GM12878 (cell line): ENCODE data around the gene HIKESHI. TPM values are rescaled to one million over a fixed set of nuclear protein-coding genes. Genes with fewer than 3 reads are reported as not detected.

ENCODE experiments used
- CEBPB ChIP-seq, 2 experiments: fragments of 150-350 bp in 1 of 2; IDR thresholded peaks; 2 replicates each; pipeline ENCODE4 v1.6.1; 2012 to 2014; ENCODE audit warnings: low read depth in 2 of 2, low read length in 2 of 2, borderline replicate concordance in 1 of 2, inconsistent platforms in 1 of 2
- EGR1 ChIP-seq, 2 experiments: IDR thresholded peaks; 1 replicate in 1 of 2; 2 replicates in 1 of 2; pipeline ENCODE4 v1.6.1; 2011 to 2012; ENCODE audit warnings: low read depth in 2 of 2, low read length in 2 of 2, borderline replicate concordance in 1 of 2, mild to moderate bottlenecking in 1 of 2, moderate library complexity in 1 of 2
- ETV6 ChIP-seq, 2 experiments: fragments of 450-650 bp in 1 of 2; IDR thresholded peaks in 1 of 2; conservative IDR thresholded peaks in 1 of 2; 2 replicates each; pipeline ENCODE4 v1.6.1; 2014; ENCODE audit warnings: antibody characterized with exemption in 1 of 2, borderline replicate concordance in 1 of 2, low read depth in 1 of 2, mild to moderate bottlenecking in 1 of 2, moderate library complexity in 1 of 2
- IKZF1 ChIP-seq: fragments of 450-650 bp; conservative IDR thresholded peaks from 2 replicates; pipeline ENCODE4 v1.6.1; 2017; ENCODE audit warnings: antibody characterized with exemption, mild to moderate bottlenecking
- JUNB ChIP-seq: IDR thresholded peaks from 2 replicates; pipeline ENCODE4 v1.6.1; 2016; ENCODE audit warnings: antibody characterized with exemption, mild to moderate bottlenecking
- MTA2 ChIP-seq: fragments of 450-650 bp; IDR thresholded peaks from 2 replicates; pipeline ENCODE4 v1.6.1; 2016; ENCODE audit warnings: low read depth, mild to moderate bottlenecking, moderate library complexity
- MTA3 ChIP-seq: IDR thresholded peaks from 2 replicates; pipeline ENCODE4 v1.6.1; 2012; ENCODE audit warnings: low read length, inconsistent platforms, borderline replicate concordance
- NR2F1 ChIP-seq: fragments of 450-650 bp; conservative IDR thresholded peaks from 2 replicates; pipeline ENCODE4 v1.6.1; 2017; ENCODE audit warnings: mild to moderate bottlenecking
- PML ChIP-seq: IDR thresholded peaks from 2 replicates; pipeline ENCODE4 v1.6.1; 2012; ENCODE audit warnings: low read length, inconsistent platforms
- POU2F2 ChIP-seq: IDR thresholded peaks from 3 replicates; pipeline ENCODE4 v1.6.1; 2011; ENCODE audit warnings: low read depth, mild to moderate bottlenecking, low read length, borderline replicate concordance
- RBBP5 ChIP-seq: fragments of 200-600 bp; sonication (generic); conservative IDR thresholded peaks from 2 replicates; pipeline ENCODE4 v1.6.1; 2016
- RUNX3 ChIP-seq: IDR thresholded peaks from 2 replicates; pipeline ENCODE4 v1.6.1; 2012; ENCODE audit warnings: low read length, inconsistent platforms
- polyA plus RNA-seq, 11 experiments: library from polyadenylated mRNA; depleted of rRNA in 4 of 11; unstranded in 6 of 11; stranded (reverse) in 5 of 11; fragments of >200 nt; fragmentation: Nextera tagmentation in 4 of 11; fragmentation: Illumina TruSeq in 1 of 11; extraction: Ambion mirVana in 4 of 11; extraction: Trizol in 1 of 11; gene quantifications; 1 replicate in 1 of 11; 2 replicates in 10 of 11; pipeline versions ENCODE4 v1.2.1 to v1.2.3, GENCODE V29; 2011 to 2016; ENCODE audit warnings: inconsistent platforms in 2 of 11, missing spikeins in 2 of 11, low read depth in 1 of 11
- total RNA-seq, 4 experiments: library from RNA; depleted of rRNA in 3 of 4; stranded (reverse); fragments of >200 nt in 3 of 4; fragmentation: Illumina TruSeq in 1 of 4; extraction: Trizol in 1 of 4; gene quantifications; 2 replicates each; pipeline versions ENCODE4 v1.2.1 to v1.2.3, GENCODE V29; 2013 to 2021
- TF ChIP-seq, protein P1 (sequence below): fragments of 450-650 bp; IDR thresholded peaks from 2 replicates; pipeline ENCODE4 v1.6.1; 2017; ENCODE audit warnings: borderline replicate concordance
- TF ChIP-seq, protein P2 (sequence below): fragments of 450-650 bp; IDR thresholded peaks from 2 replicates; pipeline ENCODE4 v1.6.1; 2016; ENCODE audit warnings: mild to moderate bottlenecking, moderate library complexity, borderline replicate concordance
- TF ChIP-seq, protein P3 (sequence below): fragments of 450-650 bp; IDR thresholded peaks from 2 replicates; pipeline ENCODE4 v1.6.1; 2017; ENCODE audit warnings: low read depth, mild to moderate bottlenecking, moderate library complexity
- TF ChIP-seq, protein P4 (sequence below): IDR thresholded peaks from 2 replicates; pipeline ENCODE4 v1.6.1; 2012; ENCODE audit warnings: low read length, inconsistent platforms
- TF ChIP-seq, protein P5 (sequence below): fragments of 450-650 bp; IDR thresholded peaks from 2 replicates; pipeline ENCODE4 v1.6.1; 2016; ENCODE audit warnings: mild to moderate bottlenecking
- TF ChIP-seq, protein P6 (sequence below): IDR thresholded peaks from 2 replicates; pipeline ENCODE4 v1.6.1; 2011; ENCODE audit warnings: borderline replicate concordance, low read depth, mild to moderate bottlenecking, moderate library complexity, low read length; ENCODE audit not compliant: insufficient read depth, poor library complexity, severe bottlenecking

The HIKESHI gene
- total and polyA plus RNA-seq, 10 of the 15 experiments (the other 5 are each of a cell fraction or from before 2014, with no cell fraction given): 42.3 to 228 (median 85.7) TPM

DNA sequence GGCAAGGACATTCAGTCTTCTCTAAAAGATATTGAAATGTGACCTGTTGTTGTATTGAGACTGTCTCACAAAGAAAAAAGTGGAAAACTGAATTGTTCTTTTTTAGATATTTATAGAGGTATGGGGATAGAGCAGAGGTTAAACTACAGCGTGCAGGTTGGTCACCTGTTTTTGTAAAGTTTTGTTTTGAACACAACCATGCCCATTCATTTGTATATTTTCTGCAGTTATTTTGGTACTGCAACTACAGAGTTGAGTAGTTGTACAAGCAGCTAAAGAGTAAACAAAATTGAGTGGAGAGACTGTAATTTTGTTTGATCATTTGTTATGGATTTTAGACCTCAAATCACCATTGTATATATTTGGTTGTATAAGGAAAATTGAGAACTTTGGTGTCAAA is 46.1 kb upstream of the HIKESHI start (continued):
- TF ChIP-seq, protein P1, sequence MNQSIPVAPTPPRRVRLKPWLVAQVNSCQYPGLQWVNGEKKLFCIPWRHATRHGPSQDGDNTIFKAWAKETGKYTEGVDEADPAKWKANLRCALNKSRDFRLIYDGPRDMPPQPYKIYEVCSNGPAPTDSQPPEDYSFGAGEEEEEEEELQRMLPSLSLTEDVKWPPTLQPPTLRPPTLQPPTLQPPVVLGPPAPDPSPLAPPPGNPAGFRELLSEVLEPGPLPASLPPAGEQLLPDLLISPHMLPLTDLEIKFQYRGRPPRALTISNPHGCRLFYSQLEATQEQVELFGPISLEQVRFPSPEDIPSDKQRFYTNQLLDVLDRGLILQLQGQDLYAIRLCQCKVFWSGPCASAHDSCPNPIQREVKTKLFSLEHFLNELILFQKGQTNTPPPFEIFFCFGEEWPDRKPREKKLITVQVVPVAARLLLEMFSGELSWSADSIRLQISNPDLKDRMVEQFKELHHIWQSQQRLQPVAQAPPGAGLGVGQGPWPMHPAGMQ: no peak
- TF ChIP-seq CEBPB (IDR thresholded peaks at IDR 0.05; ENCODE audit: borderline replicate concordance in 1 of 2, low read depth in 2 of 2, low read length in 2 of 2) (no peak), POU2F2 (peak; percentile 17; the same call in 1 of the 3 replicates), PML (peak; percentile 74; the same call in 1 of the 2 replicates), MTA2 (0 out of 2 replicates have a peak, but pooled peaks have one; percentile 30), EGR1 (IDR thresholded peaks at IDR 0.05; ENCODE audit: borderline replicate concordance in 1 of 2, low read depth in 2 of 2, low read length in 2 of 2) (no peak), ETV6 (conservative IDR thresholded peaks at IDR 0.05 in 1 of 2, IDR thresholded peaks at IDR 0.05 in 1 of 2; ENCODE audit: borderline replicate concordance in 1 of 2, low read depth in 1 of 2) (0 out of 4 replicates have a peak, but pooled peaks of 1 of the 2 experiments have one; percentile 14), JUNB (peak; percentile 96), NR2F1 (no peak), IKZF1 (no peak), RBBP5 (no peak), RUNX3 (peak; percentile 84), MTA3 (peak; percentile 88; the same call in 1 of the 2 replicates)
- TF ChIP-seq, protein P2, sequence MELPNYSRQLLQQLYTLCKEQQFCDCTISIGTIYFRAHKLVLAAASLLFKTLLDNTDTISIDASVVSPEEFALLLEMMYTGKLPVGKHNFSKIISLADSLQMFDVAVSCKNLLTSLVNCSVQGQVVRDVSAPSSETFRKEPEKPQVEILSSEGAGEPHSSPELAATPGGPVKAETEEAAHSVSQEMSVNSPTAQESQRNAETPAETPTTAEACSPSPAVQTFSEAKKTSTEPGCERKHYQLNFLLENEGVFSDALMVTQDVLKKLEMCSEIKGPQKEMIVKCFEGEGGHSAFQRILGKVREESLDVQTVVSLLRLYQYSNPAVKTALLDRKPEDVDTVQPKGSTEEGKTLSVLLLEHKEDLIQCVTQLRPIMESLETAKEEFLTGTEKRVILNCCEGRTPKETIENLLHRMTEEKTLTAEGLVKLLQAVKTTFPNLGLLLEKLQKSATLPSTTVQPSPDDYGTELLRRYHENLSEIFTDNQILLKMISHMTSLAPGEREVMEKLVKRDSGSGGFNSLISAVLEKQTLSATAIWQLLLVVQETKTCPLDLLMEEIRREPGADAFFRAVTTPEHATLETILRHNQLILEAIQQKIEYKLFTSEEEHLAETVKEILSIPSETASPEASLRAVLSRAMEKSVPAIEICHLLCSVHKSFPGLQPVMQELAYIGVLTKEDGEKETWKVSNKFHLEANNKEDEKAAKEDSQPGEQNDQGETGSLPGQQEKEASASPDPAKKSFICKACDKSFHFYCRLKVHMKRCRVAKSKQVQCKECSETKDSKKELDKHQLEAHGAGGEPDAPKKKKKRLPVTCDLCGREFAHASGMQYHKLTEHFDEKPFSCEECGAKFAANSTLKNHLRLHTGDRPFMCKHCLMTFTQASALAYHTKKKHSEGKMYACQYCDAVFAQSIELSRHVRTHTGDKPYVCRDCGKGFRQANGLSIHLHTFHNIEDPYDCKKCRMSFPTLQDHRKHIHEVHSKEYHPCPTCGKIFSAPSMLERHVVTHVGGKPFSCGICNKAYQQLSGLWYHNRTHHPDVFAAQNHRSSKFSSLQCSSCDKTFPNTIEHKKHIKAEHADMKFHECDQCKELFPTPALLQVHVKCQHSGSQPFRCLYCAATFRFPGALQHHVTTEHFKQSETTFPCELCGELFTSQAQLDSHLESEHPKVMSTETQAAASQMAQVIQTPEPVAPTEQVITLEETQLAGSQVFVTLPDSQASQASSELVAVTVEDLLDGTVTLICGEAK: peak; percentile 93
- TF ChIP-seq, protein P3, sequence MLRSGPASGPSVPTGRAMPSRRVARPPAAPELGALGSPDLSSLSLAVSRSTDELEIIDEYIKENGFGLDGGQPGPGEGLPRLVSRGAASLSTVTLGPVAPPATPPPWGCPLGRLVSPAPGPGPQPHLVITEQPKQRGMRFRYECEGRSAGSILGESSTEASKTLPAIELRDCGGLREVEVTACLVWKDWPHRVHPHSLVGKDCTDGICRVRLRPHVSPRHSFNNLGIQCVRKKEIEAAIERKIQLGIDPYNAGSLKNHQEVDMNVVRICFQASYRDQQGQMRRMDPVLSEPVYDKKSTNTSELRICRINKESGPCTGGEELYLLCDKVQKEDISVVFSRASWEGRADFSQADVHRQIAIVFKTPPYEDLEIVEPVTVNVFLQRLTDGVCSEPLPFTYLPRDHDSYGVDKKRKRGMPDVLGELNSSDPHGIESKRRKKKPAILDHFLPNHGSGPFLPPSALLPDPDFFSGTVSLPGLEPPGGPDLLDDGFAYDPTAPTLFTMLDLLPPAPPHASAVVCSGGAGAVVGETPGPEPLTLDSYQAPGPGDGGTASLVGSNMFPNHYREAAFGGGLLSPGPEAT: 0 out of 2 replicates have a peak, but pooled peaks have one; percentile 32
- TF ChIP-seq, protein P4, sequence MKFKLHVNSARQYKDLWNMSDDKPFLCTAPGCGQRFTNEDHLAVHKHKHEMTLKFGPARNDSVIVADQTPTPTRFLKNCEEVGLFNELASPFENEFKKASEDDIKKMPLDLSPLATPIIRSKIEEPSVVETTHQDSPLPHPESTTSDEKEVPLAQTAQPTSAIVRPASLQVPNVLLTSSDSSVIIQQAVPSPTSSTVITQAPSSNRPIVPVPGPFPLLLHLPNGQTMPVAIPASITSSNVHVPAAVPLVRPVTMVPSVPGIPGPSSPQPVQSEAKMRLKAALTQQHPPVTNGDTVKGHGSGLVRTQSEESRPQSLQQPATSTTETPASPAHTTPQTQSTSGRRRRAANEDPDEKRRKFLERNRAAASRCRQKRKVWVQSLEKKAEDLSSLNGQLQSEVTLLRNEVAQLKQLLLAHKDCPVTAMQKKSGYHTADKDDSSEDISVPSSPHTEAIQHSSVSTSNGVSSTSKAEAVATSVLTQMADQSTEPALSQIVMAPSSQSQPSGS: peak; percentile 89
- TF ChIP-seq, protein P5, sequence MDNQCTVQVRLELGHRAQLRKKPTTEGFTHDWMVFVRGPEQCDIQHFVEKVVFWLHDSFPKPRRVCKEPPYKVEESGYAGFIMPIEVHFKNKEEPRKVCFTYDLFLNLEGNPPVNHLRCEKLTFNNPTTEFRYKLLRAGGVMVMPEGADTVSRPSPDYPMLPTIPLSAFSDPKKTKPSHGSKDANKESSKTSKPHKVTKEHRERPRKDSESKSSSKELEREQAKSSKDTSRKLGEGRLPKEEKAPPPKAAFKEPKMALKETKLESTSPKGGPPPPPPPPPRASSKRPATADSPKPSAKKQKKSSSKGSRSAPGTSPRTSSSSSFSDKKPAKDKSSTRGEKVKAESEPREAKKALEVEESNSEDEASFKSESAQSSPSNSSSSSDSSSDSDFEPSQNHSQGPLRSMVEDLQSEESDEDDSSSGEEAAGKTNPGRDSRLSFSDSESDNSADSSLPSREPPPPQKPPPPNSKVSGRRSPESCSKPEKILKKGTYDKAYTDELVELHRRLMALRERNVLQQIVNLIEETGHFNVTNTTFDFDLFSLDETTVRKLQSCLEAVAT: no peak
- TF ChIP-seq, protein P6, sequence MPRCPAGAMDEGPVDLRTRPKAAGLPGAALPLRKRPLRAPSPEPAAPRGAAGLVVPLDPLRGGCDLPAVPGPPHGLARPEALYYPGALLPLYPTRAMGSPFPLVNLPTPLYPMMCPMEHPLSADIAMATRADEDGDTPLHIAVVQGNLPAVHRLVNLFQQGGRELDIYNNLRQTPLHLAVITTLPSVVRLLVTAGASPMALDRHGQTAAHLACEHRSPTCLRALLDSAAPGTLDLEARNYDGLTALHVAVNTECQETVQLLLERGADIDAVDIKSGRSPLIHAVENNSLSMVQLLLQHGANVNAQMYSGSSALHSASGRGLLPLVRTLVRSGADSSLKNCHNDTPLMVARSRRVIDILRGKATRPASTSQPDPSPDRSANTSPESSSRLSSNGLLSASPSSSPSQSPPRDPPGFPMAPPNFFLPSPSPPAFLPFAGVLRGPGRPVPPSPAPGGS: peak; percentile 65
